GM10266 (cell line): ENCODE results near the gene AGR2.

Experiments
- DNase-seq: peaks from one replicate; pipeline ENCODE4 v3.0.0; 2012; ENCODE audit errors: extremely low spot score
- TF ChIP-seq, protein P1 (sequence below): IDR thresholded peaks from 2 replicates; pipeline ENCODE4 v1.5.1; 2012; ENCODE audit warnings: mild to moderate bottlenecking, low read depth; ENCODE audit not compliant: control insufficient read depth, insufficient read depth; ENCODE audit errors: missing control alignments

Gene AGR2

DNA sequence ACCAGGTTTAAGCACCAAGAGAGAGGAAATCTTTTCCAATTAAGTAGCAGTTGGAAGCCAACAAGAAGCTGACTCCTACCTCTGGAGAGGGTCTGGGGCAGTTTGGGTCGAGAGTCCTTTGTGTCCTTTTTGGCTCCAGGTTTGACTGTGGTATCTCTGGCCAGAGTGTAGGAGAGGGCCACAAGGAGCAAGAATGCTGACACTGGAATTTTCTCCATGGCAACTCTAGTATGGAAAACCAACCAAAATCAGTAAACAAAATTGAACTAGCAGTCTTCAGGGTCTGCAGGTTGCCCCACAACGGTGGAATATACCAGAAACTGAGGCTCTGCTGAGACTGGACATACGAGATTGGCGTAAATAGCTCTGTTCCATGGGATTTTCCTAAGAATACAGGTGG lies 3.2 kb downstream of the AGR2 start:
- TF ChIP-seq, protein P1, sequence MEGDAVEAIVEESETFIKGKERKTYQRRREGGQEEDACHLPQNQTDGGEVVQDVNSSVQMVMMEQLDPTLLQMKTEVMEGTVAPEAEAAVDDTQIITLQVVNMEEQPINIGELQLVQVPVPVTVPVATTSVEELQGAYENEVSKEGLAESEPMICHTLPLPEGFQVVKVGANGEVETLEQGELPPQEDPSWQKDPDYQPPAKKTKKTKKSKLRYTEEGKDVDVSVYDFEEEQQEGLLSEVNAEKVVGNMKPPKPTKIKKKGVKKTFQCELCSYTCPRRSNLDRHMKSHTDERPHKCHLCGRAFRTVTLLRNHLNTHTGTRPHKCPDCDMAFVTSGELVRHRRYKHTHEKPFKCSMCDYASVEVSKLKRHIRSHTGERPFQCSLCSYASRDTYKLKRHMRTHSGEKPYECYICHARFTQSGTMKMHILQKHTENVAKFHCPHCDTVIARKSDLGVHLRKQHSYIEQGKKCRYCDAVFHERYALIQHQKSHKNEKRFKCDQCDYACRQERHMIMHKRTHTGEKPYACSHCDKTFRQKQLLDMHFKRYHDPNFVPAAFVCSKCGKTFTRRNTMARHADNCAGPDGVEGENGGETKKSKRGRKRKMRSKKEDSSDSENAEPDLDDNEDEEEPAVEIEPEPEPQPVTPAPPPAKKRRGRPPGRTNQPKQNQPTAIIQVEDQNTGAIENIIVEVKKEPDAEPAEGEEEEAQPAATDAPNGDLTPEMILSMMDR, result no peak
- no peak for DNase-seq

DNA sequence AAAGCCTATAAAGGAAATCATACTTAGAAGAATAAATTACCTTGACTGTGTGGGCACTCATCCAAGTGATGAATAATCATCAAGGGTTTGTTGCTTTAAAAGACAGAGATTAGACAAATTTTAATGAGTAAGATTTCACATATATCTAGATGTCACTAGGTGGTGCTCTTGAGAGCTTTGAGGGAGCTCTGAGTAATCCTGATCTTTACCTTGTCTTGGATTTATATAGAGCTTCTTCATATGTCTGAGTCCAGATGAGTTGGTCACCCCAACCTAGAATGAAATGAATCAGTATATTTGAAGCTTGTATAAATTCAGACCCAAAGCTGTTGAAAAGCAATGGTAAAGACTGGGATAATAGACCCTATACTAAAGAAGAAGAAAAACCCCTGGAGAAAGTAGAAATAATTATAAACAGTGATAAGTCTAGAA lies 3.7 kb downstream of the AGR2 start:
- TF ChIP-seq, protein P1, result peak; percentile 54
- peak; percentile 51 for DNase-seq

DNA sequence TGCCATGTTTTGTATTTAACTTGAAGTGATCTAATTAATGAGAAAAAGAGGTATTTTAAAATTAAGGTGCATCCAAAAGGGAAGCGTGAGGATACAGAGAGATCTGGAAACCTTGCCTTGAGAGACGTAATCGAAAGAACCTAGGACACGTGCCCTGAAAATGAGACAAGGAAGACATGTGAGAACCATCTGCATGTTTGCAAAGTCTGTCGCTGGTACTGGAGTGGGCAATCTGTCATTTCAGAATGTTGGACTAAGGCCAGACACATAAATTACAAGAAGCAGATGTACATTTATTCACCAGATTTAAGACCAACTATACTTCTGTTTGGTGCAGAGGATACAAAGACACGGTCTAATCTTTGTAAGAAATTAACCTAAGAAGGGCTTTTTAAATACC lies 9.2 kb downstream of the AGR2 start:
- TF ChIP-seq, protein P1, result no peak
- DNase-seq, result no peak

DNA sequence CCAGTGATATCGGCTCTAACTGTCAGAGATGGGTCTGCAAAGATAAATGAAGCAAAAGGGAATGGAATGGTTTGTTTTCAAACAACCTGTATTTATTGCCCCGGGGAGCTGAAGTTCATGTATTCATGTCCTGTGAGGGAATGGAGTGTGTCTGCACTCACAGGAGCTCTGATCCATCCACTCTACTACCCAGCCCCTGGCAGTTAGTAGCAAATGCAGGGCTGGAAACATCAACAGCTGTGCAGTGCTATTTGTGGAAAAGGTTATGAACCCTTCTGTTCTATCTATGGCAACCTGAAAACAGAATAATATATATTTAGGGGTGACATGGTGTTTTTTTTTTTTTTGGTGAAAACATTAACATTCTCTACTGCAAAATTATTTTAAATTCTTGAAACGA lies 9.8 kb downstream of the AGR2 start:
- DNase-seq, result no peak
- TF ChIP-seq, protein P1, result no peak

DNA sequence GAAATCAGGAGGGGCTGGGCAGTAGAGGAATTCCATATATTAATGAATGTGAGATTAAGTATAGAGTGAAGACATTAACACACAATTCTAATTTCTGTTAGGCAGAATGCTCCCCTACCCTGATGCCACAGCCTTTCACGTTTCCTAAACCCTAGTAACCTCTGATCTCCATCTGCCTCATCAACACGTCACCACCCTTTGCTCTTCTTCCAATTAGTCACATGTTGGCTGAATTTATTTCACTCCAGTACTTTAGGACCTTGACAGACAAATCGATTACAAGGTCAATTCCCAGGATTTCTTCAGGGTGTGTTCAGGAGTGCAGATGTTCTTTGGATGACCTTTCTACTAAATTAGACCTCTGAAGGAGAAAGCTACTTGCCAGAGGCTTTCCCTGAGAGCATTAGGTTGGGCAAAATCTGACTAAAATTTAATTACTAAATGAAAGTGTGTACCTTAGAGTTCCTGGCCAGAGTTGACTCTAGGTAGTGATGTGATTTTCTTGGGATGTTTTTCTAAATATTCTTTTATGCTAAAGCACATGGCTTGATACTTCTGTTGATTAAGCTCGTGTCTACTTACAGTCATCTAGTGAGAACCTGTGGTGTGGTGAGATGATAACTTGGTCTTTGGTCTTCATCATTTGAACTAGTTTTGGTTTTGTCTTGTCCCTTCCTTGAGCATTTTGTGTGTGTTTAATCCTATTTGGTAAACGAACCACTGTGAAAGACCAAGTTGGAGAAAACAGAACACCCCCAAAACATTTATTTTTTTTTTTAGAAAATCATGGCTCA lies 12.7 kb downstream of the AGR2 start:
- no peak for DNase-seq
- TF ChIP-seq, protein P1, result no peak

DNA sequence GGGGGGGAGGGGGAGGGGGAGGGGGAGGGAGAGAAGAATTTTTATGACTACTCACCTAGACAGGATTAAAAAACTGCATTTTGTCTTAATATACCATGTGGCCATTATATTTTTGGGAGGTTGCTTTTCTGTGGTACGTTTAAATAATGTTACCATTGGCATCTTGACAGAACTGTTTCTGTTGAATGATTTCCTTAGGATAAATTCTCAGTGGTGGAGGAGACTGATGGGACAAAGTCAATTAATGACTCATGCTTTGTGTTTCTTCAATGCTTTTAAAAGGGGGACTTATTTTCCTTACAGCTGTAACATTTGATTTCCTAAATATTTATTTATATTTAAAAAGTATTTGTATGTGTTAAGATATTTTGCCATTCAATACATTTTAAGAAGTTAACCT lies 13.7 kb downstream of the AGR2 start:
- DNase-seq, result no peak
- TF ChIP-seq, protein P1, result no peak

DNA sequence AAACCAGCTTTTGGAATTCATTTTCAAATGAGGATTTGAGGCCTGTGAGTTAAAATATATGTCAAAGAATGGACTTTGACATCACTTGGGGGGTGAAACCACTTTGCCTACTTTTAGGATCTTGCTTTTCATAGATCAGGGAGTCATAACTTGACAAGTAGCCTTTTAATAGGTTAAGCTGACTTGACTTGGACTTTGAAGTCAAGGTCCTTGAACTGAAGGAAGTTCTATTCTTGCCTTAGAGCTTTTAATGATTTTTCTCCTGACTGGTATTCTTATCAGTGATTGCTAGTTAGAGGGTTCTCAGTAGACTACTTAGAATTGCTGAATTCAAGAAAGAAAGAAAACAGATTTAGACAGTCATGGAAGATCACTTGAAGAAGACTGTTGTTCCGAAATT lies 17.7 kb downstream of the AGR2 start:
- DNase-seq, result no peak
- TF ChIP-seq, protein P1, result no peak
